Glomerular visceral epithelial cell (primary cell): Measurements from ENCODE around the gene LPAR3.

Source experiments
- DNase-seq: peaks from one replicate; pipeline ENCODE4 v3.0.0-alpha.2; 2016; ENCODE audit errors: extremely low spot score

Gene LPAR3

DNA sequence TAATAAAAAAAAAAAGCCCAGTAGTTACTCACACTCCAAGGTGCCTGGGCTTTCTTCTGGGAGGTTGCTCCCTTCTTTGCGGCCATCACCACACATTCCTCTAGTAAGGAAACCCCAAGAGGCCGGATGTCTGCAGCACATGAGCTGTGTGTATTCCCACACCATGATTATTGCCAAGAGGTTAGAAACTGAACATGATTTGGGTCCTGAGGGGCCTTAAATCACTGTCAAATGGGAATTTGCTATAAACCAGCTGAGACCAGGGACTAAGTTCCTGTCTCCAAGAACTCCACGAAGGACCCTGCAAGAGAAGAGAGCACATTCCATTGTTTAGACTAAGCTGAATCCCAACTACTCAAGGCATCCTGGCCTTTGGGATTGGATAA lies 117.5 kb downstream of the LPAR3 start:
- DNase-seq = no peak

GRCh38 chr1:84774669-84775534 lies 118.1 kb downstream of the LPAR3 start:
- no peak for DNase-seq

DNA sequence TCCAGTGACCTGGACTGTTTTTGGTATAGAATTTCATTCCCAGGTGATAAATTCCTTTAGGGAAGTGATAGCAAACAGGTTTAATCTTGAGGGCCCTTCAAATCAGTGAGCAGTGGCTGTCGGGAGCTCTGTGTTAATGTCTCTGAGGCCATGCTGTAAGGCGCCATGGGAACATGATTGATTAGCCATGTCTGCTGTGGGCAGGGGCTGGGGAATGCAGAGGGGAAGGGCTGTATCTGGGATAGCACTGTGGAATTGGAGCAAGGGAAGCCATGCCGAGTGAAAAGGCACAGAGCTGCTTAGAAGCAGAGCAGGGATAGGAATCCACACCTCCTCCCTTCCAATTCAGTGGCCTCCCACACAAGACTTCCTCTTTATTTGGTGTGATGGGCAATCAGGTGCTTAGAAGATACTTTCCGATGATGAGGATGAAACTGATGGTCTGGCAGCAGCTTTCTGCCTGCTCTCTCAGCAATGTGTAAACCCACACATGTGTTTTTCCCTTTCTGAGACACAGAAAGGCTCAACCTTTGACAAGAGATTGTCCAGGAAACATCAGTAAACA lies 119.0 kb downstream of the LPAR3 start:
- no peak for DNase-seq

GRCh38 chr1:84773195-84773594 lies 119.8 kb downstream of the LPAR3 start:
- no peak for DNase-seq

DNA sequence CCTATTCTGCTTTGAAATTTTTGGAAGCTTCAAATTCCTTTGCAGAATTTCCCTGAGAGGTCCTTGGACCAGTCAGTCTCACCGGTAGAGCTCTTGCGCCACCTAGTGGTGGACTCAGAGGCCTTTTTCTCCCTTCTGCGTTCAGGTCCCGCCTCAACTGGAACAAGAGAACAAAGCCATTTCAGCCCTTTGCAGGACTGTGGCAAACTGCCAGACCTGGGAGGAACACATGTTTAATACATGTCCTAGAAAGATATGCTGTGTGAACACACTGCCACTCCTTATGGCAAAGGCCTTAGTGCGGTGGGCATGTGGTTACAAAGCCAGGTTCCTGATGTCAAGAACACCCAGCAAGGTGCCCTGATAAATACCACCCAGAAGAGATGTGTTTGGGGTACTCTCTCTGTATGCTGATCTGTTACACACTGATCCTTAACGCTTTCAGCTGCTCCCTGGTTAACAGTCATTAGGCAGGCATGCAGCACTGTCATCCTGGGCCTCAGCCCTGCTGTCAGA lies 120.5 kb downstream of the LPAR3 start:
- peak; percentile 76 for DNase-seq

DNA sequence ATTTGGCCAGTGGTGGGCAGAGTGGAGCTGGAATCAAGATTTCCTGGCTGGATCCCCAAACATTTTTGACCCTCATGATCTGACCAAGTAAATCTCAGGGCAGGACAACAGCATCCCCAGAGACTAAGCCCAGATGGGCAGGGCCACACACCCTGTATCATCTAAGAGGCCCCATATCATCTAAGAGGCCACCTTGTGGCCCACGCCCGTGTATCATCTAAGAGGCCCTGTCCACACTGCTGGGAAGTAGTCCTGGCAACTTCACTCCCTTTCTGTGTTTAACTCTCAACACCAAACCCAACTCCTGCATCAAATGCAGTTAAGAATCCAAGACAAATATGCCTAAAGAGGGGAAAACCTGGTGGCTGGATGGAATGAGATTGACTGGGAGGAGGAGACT lies 121.1 kb downstream of the LPAR3 start:
- no peak for DNase-seq

- no peak for DNase-seq
Observed at GRCh38 chr1:84770481-84770880, 122.5 kb downstream of the LPAR3 start.

- DNase-seq = no peak
Observed at GRCh38 chr1:84769636-84770035, 123.4 kb downstream of the LPAR3 start.

DNA sequence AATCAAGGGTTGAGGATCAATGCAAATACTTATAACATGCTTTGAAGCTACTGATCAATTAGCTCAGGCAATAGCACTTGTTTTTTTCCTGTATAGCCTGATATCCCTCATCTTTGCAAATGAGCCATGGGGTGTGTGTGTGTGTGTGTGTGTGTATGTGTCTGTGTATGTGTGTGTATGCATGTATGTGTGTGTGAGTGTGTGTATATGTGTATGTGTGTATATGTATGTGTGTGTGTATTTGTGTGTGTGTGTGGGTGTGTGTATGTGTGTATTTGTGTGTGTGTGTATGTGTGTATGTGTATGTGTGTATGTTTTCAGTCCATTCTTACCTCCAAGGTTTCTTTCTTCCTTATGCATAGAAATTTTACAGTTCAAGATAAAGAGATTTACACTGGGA lies 124.4 kb downstream of the LPAR3 start:
- DNase-seq = no peak

GRCh38 chr1:84763912-84764680 lies 128.9 kb downstream of the LPAR3 start:
- DNase-seq = no peak

DNA sequence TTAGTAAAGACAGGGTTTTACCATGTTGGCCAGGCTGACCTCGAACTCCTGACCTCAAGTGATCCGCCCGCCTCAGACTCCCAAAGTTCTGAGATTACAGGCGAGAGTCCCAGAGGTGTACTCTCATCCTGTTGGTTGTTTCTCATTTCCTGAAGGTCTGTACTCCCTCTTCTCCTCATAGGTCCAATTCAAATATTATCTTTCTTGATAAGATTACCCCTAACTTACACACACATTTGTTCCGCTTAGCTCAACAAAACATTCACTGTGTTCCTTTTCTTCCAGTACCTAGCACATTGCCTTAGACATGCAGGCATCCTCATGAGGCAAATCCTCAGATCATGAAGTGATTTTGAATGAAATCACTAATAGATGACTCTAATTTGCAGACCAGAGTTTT lies 130.3 kb downstream of the LPAR3 start:
- no peak for DNase-seq
